ENCODE results near the gene SLC44A3.
"Not testable (repeated sequence)": the region's sequence is repeated elsewhere in the genome, so short reads cannot be mapped to it uniquely, and the experiment has no call there.

Gene SLC44A3

GRCh38 chr1:94934551-94934950 lies 114.4 kb downstream of the SLC44A3 start:
- no peak for DNase-seq (ENCODE audit: low read depth)
- H3K4me3 ChIP-seq (ENCODE audit: low read depth, low read length), result no peak overlapping the region
- TF ChIP-seq CTCF (IDR thresholded peaks at IDR 0.05; ENCODE audit: low read depth, low read length, missing control alignments), result no peak

- TF ChIP-seq CTCF (IDR thresholded peaks at IDR 0.05; ENCODE audit: low read depth, low read length, missing control alignments), result no peak
Observed at GRCh38 chr1:94935034-94935433, 114.9 kb downstream of the SLC44A3 start.

GRCh38 chr1:94935476-94935875 lies 115.3 kb downstream of the SLC44A3 start:
- TF ChIP-seq CTCF (IDR thresholded peaks at IDR 0.05; ENCODE audit: low read depth, low read length, missing control alignments), result no peak
- no peak for DNase-seq (ENCODE audit: low read depth)
- no peak overlapping the region for H3K4me3 ChIP-seq (ENCODE audit: low read depth, low read length)

More at GRCh38 chr1:94935034-94935433, 114.9 kb downstream of the SLC44A3 start:
- DNase-seq (ENCODE audit: low read depth), result no peak
- no peak overlapping the region for H3K4me3 ChIP-seq (ENCODE audit: low read depth, low read length)

GRCh38 chr1:94936861-94937620 lies 116.9 kb downstream of the SLC44A3 start:
- TF ChIP-seq CTCF (IDR thresholded peaks at IDR 0.05; ENCODE audit: low read depth, low read length, missing control alignments), result no peak
- DNase-seq (ENCODE audit: low read depth), result no peak
- H3K4me3 ChIP-seq (ENCODE audit: low read depth, low read length), result no peak overlapping the region

GRCh38 chr1:94937820-94938219 lies 117.7 kb downstream of the SLC44A3 start:
- no peak for DNase-seq (ENCODE audit: low read depth)
- no peak for TF ChIP-seq CTCF (IDR thresholded peaks at IDR 0.05; ENCODE audit: low read depth, low read length, missing control alignments)
- no peak overlapping the region for H3K4me3 ChIP-seq (ENCODE audit: low read depth, low read length)

GRCh38 chr1:94940738-94941137 lies 120.6 kb downstream of the SLC44A3 start:
- no peak for DNase-seq (ENCODE audit: low read depth)
- no peak for TF ChIP-seq CTCF (IDR thresholded peaks at IDR 0.05; ENCODE audit: low read depth, low read length, missing control alignments)
- H3K4me3 ChIP-seq (ENCODE audit: low read depth, low read length), result no peak overlapping the region

- not testable (repeated sequence) for H3K4me3 ChIP-seq (ENCODE audit: low read depth, low read length); DNase-seq (ENCODE audit: low read depth)
Observed at GRCh38 chr1:94941480-94941879, 121.3 kb downstream of the SLC44A3 start.
